Stimulated activated CD4-positive, alpha-beta T cell treated with anti-CD3 and anti-CD28 coated beads, Interleukin-1b, Interleukin-23, amount 100 ng/mL, for 24 hours (primary cell): ENCODE data around the gene MOB2.

Experiments used
- DNase-seq, 4 experiments: peaks; one replicate each; pipeline ENCODE4 v3.0.0-alpha.2; 2020; ENCODE audit warnings: low read depth in 4 of 4, low spot score in 1 of 4

Gene MOB2, protein sequence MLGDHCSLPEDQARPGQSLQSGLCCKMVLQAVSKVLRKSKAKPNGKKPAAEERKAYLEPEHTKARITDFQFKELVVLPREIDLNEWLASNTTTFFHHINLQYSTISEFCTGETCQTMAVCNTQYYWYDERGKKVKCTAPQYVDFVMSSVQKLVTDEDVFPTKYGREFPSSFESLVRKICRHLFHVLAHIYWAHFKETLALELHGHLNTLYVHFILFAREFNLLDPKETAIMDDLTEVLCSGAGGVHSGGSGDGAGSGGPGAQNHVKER

DNA sequence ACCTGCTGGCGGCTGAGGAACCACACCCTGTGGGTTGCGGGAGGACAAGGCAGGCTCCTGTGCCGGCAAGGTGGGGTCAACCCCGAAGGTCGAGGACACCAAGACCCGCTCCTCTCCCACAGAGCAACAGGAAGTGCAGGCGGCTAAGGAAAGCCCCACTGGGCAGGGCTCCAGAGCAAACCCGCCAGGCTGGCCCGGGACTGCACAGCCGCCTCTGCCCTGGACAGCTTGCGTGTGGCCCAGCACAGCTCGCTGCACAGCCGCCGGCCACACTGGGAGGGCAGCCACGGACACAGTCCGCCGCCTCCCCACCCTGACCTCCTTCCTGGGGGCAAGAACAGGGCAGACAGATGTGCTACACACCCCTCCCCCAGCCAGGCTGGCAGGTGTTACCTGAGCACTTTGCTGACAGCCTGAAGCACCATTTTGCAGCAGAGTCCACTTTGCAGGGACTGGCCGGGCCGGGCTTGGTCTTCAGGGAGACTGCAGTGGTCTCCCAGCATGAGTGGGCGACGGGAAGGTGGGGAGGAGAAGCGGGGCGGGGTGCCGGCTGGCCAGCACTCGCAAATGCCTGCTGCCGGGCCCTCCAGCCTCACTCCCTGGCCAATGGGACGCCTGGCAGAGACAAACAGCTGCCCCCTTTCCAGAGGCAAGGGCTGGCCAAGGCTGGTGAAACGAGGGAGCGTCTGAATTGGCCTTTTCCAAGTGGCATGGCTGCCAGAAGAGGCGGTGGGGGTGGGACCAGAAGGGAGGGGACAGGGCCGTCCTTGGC is at the start of gene MOB2:
Gene MOB2 (minus strand): TSS at position 726 of the 772 bp plus-strand sequence. CDS start 223 bp downstream, at position 503.
- DNase-seq: no peak

DNA sequence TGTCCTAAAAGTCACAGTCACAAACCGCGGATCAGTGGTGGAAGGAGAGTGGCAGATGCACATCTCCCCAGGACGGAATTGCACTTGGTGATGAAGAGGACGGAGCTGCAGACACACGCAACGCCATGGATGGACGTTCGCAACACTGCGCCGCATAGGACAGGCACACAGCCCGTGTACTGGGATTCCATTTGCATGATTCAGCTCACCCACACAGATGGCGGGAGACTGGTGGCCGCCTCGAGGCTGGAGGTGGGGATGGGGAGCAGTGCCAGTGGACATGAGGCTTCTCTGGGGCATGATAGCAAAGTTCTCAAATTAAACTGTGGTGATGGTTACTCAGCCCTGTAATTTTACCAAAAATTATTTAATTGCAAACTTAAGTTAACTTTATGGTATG is 48.1 kb upstream of the MOB2 start:
- no peak for DNase-seq

DNA sequence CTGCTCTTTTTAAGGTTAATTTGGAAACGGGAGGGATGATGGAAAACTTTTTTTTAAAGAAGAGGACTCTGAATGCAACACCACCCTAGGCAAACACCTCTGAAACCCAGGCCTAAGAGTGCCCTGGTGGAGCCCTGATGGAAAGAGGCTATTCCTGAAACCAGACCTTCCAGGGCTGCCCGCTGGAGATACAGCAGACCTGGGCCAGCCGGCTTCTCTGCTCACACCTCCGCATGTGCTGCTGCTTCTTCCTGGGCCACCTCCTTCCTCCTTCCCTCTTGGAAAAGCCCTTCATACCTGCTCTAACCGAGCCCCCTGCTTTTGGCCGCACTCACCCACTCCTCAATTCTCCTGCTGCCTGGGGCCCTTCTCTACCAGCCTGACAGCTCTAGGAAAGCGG is 47.6 kb upstream of the MOB2 start:
- no peak for DNase-seq

DNA sequence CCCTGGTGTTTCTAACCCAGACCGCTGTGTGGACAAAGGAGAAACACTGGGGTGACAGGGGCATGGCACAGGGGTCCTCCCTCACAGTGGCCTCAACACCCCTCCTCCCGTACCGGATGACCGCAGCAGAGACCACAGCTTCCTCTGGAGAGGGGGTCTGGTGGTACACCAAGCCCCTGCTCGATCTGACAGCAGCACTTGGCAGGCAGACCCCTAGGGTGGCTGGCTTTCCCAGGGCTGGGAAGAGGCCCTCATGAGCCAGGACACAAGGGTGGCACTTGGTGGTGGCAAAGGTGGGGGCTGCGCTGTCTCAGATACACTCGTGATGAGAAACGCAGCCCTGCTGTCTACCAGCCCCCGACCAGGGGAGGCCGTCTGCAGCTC is 46.8 kb upstream of the MOB2 start:
- DNase-seq: no peak

DNA sequence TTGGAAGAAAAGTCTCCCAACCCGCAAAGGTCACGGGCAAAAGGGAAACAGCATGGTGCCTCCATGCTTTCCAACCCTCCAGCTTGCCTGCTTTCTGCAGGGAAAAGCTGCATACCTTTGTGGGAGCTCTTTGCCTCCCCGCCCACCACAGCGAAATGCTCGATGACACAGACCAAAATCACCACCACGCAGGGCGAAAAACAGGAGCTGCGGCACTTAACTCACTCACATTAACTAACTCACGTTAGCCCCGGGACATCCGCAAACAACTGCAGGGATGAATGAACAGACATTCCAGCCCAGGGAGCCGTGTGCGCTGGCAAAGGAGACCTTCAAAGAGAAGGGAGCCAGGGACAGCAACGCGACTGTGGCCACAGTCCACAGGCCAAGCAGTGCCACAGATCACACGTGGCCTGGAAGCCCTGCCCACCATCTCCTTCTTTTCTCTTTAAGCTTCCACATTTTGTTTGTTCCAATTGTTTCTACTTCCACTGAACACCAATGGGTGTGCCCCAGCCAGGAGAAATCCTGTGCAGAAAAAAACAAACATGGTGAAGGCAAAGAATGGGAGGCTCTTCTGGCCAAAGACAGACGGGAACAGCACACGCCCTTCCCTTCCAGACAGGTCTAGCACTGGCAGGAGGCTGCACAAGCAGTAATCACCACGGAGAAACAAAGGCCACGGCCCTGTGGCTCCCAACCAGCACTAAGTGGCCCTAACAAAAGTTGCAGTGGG is 46.2 kb upstream of the MOB2 start:
- DNase-seq: no peak

DNA sequence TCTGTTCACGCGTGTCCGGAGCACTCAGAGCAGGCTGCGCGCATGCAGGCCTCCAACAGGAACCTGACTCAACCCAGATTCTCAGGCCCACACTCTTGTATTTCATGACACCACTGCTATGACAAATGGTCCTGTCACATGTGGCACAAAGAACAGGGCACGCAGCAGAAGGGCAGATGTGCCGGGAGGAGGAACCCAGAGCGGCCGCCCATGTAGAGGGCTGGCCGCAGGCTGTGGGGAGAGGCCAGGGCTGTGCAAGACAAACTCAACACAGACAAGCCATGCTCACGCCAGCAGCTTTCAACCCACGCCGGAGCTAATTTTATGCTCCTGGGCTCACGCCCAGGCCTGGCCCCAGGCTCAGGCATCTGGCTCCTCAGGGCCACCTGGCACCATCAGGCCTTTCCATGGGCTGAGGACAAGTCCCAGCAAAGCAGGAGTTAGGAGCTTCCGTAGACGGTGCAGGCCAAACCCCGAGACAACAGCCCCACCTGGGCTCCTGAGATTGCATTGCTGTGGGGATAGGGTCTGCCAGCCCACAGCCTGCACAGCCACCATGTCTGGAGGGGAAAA is 45.5 kb upstream of the MOB2 start:
- DNase-seq: no peak

DNA sequence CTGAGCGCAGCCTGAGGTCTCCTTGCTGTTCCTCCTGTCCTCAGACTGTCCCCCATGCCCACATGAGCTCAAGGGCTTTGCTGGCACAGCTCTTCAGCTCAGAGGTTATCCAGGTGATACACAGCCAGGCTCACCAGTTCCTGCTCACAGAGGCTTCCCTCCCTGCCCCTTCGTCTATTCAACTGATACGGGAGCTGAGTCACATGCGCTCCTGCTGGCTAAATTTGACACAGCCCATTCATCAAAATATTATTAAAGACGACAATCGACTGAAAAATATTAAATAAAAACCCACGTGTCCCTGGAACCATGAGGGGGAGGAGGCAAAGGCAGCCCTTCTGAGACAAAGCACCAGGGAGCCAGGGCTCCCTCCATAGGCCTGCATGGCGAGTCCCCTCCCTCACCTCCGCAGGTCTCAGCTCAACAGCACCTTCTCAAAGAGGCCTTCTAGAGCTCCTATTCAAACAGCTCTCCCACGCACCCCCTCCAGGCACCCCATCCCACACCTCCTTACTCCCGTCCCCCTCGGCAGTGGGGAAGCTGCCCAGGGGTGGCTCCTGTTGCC is 45.0 kb upstream of the MOB2 start:
- no peak for DNase-seq

DNA sequence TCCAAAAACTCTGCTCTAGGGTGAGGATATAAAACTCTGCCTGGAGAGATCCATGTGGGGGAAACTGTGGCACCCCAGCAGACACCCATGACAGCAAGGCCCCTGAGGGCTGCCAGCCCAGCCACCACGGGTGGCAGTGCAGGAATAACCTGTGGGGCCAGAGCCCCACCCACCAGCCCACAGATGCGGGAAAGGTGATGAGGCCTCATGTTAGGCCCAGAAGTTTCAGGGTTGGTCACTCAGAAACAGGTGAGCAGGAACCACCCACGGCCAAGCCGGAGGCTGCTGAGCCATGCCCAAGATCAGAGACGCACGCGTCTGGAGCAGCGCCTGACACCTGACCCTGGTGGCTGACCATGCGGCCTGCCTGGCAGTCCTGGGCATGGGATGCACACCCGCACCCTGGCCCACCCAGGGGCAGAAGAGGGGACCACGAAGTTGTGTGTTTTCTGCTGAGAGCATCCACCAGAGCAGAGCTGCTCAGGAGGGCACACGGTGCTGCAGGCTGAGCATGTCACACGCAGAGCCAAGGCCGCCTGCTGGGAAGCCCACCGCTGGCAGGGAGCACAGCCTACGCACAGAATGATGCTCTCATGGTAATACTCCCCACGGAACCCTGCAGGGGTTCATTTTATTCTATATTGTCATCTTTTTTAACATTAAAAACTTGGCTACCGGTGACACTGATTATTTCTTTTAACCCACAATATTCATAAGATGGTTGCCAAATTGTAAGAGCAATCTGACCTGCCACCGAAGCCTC is 44.3 kb upstream of the MOB2 start:
- no peak for DNase-seq

DNA sequence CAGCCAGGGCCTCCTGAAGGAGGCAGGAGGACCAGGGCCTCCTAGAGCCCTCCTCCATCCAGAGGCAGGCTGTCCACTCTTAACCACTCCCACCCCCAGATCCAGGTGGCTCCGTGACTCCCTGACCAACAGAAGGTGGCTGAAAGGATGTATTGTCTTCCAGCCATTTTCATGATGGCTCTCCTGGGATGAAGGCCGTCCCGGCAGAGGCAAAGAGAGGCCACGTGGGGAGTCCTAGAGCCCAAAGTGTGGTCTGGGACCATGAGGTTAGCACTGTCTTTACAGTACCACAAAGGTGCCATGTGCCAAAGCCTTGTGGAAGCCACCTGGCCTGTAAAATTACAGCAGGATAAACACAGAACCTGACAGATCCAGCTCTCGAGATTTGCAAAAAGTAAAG is 43.2 kb upstream of the MOB2 start:
- DNase-seq: no peak

DNA sequence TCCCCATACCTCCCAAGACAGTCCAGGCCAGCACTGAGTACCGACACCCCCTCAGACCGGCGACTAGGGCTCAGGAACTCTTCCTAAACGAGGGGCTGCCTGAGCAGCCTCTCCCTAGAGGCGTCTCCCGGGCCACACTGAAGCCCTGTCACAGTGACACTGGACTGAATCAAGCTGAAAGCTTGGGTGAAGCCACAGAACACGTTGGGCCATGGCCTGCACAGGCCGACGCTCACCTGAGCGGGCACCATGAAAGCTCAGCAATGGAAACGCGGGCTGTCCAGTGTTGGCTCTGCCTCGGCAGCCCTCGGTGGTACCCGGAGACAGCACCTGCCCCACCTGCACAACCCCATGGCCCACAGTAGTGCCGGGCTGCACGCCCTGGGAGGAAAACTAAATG is 42.7 kb upstream of the MOB2 start:
- no peak for DNase-seq

DNA sequence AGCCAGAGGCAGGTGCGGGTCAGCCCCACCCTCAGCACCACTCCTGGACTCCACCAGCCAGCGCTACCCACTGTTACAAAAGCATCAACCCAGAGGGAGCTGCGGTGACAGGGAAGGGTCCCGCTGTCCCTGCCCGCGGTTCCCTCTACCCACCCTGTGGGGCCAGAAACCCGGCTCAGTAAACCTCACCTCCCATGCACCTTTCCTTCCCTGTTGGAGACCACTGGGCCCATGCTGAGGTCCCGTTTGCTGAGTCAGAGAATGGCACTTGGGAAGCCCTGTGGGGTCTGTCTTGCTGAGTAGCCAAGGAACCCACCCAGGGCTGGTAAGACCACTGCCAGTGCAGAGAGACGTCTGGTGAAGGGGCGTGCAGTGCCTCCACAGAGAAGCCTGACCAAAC is 42.1 kb upstream of the MOB2 start:
- DNase-seq: no peak

DNA sequence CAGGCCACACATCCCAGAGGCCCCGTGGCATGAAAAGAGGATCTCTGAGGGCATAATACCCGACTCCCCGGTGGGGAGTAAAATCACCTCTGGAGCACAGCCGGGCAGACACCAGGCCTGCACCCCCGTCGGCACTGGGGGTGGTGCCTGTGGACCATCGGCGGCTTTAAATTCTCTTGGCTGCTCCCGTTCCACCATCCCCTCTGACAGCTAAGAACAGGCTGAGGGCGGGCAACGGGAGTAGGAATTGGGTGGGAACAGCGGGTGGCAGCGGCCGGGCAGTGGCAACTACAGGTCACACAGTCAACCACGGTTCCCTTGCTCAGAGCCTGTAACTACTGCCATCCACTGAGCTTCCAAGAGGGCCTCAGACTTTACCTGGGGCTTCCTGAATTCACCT is 40.2 kb upstream of the MOB2 start:
- DNase-seq: no peak

DNA sequence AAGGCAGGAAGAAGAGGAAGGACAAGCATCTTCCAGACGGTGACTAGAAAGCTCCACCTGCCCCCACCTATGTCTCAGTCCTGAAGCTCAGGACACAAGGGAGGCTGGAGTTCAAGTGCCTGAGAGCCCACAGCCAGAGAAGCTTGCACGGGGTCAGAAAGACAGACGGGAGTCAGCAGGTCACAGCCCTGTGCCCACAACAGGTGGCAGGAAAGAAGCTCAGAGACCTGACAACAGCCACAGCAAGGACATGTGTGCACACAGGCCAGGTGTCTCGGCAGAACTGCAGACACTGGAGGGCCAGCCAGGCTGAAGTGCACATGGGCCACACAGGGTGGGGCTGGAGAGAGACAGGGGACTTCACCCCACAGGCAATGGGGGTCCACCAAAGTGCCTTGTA is 37.2 kb upstream of the MOB2 start:
- no peak for DNase-seq

DNA sequence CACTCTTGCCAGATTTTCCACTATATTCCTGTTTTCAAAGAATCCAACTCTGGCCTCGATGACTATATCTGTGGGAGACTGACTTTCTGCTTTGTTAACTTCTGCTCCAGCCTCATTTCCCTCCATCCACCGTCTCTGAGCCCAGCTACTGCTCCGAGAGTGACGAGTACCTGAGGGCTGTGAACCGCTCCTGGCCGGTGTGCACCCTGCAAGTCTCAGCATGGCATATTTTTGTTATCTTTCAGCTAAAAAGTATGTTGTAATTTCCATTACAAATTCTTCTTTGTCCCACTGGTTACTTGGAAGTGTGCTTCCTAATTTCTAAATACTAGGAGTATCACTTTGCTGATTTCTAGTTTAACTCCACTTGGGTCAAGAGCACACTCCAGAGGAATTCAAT is 36.5 kb upstream of the MOB2 start:
- no peak for DNase-seq

DNA sequence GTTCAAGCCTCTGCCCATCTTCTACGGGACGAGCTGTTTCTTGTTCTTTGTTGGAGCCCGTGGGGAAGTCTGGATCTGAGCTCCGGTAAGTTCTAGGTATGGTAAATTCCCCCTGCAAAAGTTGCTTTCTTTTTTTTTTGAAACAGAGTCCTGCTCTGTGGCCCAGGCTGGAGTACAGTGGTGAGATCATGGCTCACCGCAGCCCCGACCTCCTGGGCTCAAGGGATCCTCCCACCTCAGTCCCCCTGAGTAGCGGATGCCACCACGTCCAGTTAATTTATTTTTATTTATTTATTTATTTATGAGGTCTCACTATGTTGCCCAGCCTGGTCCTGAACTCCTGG is 35.5 kb upstream of the MOB2 start:
- DNase-seq: no peak

DNA sequence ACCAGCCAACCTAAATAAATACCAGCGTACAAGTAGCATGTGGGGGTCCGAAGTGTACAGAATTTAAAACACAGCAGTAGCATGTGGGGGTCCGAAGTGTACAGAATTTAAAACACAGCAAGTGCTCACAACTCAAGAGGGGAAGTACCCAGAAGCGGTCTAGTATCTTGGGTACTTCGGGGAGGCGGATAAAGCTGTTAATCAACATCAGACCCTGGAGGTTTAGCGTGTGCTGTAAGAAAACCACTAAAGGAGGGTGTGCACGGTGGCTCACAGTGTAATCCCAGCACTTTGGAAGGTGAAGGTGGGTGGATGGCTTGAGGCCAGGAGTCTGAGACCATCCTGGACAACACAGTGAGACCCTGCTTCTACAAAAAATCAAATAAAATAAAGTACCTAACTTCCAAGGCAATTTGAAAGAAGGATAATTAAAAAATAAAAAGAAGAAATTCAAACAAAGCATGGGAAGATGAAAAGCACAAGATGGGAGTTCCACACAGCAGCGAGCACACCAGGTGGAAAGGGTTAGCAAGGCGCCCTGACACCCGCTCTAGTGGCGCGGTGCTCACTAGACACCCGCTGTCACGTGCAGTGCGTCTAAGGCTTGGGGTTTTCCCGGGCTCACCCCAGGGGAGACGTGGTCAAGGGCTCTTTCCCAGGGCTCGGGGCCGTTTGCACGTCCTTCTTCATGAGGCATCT is 35.0 kb upstream of the MOB2 start:
- DNase-seq: no peak

DNA sequence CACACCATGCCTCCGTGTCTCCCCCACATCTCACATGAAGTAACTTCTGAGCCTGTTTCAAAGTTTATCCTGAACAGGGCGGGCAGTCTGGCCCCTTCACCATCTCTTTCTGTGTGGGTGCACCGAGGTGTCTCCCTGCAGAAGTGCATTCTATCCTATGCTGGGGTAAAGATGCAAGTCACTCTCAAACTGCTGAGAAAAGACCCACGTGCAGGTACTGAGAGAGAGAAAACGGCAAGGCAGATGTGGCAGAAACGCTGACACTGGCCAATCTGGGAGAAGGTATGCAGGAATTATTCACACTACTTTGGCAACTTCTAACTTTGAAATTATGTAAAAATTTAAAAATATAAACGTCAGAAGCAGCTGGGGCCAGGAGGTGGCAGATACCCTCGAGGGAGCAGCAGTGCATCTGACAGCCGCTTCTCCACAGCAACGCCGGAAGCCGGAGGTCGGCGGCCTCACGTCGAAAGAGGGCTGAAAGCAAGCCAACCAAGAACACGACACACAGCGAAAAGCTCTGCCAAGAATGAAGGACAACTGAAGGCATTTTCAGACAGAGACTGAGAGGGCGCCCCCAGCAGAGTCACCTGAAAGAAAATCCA is 34.2 kb upstream of the MOB2 start:
- no peak for DNase-seq

DNA sequence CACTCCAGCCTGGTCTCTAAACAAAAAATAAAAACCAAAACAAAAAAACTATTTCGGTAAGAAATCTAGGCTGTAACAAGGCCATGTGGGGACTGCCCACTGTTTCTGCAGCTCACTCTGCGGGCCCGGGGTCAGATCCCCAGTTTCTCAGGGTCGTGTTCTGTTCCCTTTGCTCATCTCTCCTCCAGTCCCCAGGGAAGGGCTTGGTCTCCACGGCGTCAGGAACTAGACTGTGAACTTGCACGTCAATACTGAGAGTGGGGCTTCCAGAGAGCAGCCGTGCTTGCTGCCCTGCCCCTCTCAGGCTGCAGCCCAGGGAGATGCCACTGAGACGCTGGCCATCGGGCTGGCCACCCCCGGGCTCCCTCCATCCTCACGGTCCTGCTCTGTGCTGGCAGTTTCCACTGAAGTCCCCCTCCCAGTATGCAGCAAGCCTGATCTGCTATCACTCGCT is 33.7 kb upstream of the MOB2 start:
- no peak for DNase-seq

DNA sequence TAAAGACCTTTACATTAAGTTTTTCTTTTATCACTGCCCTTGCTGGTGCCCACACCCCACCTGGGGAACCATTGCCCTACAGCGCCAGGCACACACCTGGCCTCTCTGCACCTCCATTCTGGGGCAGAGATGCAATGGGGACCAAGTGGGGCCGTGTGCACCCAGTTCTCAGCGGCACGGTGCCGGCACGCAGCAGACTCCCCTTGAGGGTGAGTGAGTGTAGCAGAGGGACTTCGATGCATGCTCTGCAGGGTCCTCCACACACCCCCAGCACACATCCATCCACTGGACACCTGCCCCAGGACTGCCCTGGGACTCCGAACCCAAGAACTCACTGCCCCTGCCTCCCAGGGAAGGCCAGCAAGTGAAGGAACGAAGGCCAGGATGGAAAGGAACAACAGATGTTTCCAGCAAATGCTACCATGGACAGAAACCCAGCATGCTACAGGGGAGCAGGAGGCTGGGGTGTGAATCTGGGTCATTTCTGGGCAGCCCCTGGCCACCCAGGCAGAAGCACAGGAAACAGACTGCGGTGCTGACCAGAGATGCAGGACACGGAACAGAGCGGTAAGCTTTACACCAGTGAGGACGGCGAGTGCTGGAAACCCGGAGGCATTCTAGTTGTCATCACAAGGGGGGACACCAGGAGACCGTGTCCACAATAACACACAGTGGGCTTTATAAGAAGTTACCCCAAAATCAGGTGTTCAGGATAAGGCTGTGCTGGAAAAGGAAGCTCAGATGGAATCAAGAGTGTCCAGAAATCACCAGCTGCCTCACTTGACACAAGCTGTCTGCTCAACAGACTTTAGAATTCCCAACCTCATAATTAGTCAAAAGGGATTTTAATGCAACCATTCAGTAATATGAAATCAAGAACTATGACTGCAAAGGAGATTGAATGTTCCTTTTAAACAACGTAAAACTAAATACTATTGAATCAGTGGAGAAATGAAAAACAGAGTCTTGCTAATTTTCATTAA is 32.7 kb upstream of the MOB2 start:
- no peak for DNase-seq
